ENCODE results near the gene HS6ST3. TPM values are rescaled to one million over a fixed set of nuclear protein-coding genes. Genes with fewer than 3 reads are reported as not detected.

HS6ST3 gene
- total and polyA plus RNA-seq, 9 of the 15 experiments (the other 6 are each of a cell fraction or from before 2014, with no cell fraction given): not detected

DNA sequence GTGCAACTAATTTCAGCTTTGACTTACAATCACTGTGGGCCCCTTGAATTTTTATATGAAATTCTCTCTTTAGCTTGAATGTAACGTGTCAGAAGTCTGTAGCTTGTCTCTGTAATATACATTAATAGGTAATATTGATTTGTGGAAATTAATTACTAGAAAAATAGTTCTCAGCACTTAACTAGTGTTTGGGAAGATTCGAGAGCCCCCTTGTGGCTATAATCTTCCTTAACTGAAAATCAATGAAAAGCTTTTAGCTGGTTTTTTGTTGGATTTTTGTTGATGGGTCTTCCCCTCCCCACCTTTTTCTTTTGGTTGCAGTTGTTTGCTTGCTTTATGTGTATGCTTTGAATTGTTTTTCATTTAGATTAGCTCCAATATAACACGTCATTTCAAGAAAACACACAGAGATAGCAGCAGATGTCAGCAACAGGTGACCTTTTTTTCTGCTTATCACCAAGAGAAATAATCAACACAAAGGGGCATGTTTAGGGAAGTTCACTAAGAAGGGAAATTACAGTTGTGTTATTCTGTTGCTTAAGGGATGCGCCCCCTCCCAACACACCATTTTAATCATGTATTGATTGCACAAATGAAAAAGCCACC, 727.5 kb downstream of the HS6ST3 start:
- FAIRE-seq: no peak
- Histone ChIP-seq H3K4me2 (ENCODE audit: insufficient read depth, low read length) (no peak overlapping the region), H4K20me1 (replicated peaks; ENCODE audit: control insufficient read depth, insufficient read depth, low read length) (no peaks in the 10 kb centered on the region), H3K4me1 (replicated peaks in 1 of 2; ENCODE audit: control insufficient read depth in 2 of 2, insufficient read depth in 2 of 2, low read length in 2 of 2) (no peaks in the 10 kb centered on the region), H3K4me3 (no peak overlapping the region), H3K79me2 (ENCODE audit: control insufficient read depth, insufficient read depth, low read length) (no peaks in the 10 kb centered on the region), H3K9me3 (replicated peaks; ENCODE audit: control insufficient read depth, insufficient read depth, low read depth, low read length) (no peaks in the 10 kb centered on the region; the same call in 1 of the 2 replicates), H3K9me1 (ENCODE audit: control insufficient read depth, insufficient read depth, low read length) (no peaks in the 10 kb centered on the region), H3K27me3 (ENCODE audit: control insufficient read depth in 2 of 2, insufficient read depth in 2 of 2, low read length in 2 of 2) (no peaks in the 10 kb centered on the region), H3K27ac (ENCODE audit: extremely low read depth, low read depth, low read length) (no peak overlapping the region), H3K36me3 (ENCODE audit: control insufficient read depth, insufficient read depth, low read length) (no peaks in the 10 kb centered on the region), H2AFZ (ENCODE audit: low read depth, low read length) (no peak overlapping the region), H3K9ac (ENCODE audit: insufficient read depth in 1 of 2, low read depth in 2 of 2, low read length in 2 of 2) (no peak overlapping the region)
- ChIA-PET CTCF (ENCODE audit: low intra/inter-chr PET ratio) (interaction anchor here (0.9 kb wide), 1 partner anchor 675 kb away, joined by 3 read pairs; no protein-coding TSS in a partner anchor), POLR2A (no interaction called here)
- no peak for ATAC-seq
- intact Hi-C loops (cut with micrococcal nuclease) (loop anchor here (5.0 kb wide), 1 partner anchor 795 kb away; no protein-coding TSS in a partner anchor), in situ Hi-C loops (cut with MboI) (no loop called here)
- 3% methylated on average over 3 of the region's 4 CpGs for WGBS (ENCODE audit: insufficient coverage, low coverage, missing lambda C conversion rate)
- DNase-seq (ENCODE audit: extremely low read depth in 1 of 4, low spot score in 3 of 4): peak in 2 of 4 experiments; percentile 3 to 7
- BruUV-seq (replicated peaks): no TSS peak
- TF ChIP-seq, protein P1, sequence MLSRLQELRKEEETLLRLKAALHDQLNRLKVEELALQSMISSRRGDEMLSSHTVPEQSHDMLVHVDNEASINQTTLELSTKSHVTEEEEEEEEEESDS (CRISPR knock-in tag; IDR thresholded peaks at IDR 0.05): no peak
- TF ChIP-seq KDM4B (IDR thresholded peaks at IDR 0.05; ENCODE audit: borderline replicate concordance in 2 of 2, low read depth in 1 of 2) (no peak), ARID2 (IDR thresholded peaks at IDR 0.05) (no peak), DEAF1 (CRISPR knock-in tag; IDR thresholded peaks at IDR 0.05) (0 out of 2 replicates have a peak, but pooled peaks have one; percentile 26), MCM3 (IDR thresholded peaks at IDR 0.05) (no peak), SMAD4 (CRISPR knock-in tag; conservative IDR thresholded peaks at IDR 0.05) (no peak), KAT7 (CRISPR knock-in tag; IDR thresholded peaks at IDR 0.05; ENCODE audit: borderline replicate concordance) (no peak), HNRNPH1 (optimal IDR thresholded peaks at IDR 0.05; ENCODE audit: low read depth, low read length) (no peak), ETV5 (CRISPR knock-in tag; IDR thresholded peaks at IDR 0.05; ENCODE audit: low read depth) (no peak), ZNF324 (CRISPR knock-in tag; IDR thresholded peaks at IDR 0.05) (no peak), KLF16 (IDR thresholded peaks at IDR 0.05) (no peak)
- TF ChIP-seq, protein P2, sequence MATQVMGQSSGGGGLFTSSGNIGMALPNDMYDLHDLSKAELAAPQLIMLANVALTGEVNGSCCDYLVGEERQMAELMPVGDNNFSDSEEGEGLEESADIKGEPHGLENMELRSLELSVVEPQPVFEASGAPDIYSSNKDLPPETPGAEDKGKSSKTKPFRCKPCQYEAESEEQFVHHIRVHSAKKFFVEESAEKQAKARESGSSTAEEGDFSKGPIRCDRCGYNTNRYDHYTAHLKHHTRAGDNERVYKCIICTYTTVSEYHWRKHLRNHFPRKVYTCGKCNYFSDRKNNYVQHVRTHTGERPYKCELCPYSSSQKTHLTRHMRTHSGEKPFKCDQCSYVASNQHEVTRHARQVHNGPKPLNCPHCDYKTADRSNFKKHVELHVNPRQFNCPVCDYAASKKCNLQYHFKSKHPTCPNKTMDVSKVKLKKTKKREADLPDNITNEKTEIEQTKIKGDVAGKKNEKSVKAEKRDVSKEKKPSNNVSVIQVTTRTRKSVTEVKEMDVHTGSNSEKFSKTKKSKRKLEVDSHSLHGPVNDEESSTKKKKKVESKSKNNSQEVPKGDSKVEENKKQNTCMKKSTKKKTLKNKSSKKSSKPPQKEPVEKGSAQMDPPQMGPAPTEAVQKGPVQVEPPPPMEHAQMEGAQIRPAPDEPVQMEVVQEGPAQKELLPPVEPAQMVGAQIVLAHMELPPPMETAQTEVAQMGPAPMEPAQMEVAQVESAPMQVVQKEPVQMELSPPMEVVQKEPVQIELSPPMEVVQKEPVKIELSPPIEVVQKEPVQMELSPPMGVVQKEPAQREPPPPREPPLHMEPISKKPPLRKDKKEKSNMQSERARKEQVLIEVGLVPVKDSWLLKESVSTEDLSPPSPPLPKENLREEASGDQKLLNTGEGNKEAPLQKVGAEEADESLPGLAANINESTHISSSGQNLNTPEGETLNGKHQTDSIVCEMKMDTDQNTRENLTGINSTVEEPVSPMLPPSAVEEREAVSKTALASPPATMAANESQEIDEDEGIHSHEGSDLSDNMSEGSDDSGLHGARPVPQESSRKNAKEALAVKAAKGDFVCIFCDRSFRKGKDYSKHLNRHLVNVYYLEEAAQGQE (IDR thresholded peaks at IDR 0.05; ENCODE audit: borderline replicate concordance): peak; percentile 33; the same call in 1 of the 2 replicates
- TF ChIP-seq, protein P2 (CRISPR knock-in tag; IDR thresholded peaks at IDR 0.05; ENCODE audit: low read depth): no peak
